Measurements from ENCODE around the gene DNAJC24. TPM values are rescaled to one million over a fixed set of nuclear protein-coding genes. Genes with fewer than 3 reads are reported as not detected.

Gene DNAJC24
- total and polyA plus RNA-seq, 2 experiments from 2014 or later = 20.3 to 21.3 TPM

- no peaks in the 10 kb centered on the region for H3F3A ChIP-seq (replicated peaks; ENCODE audit: low read depth)
- H4K20me1 ChIP-seq (replicated peaks; ENCODE audit: insufficient read depth) = no peaks in the 10 kb centered on the region
- H3K9me2 ChIP-seq (ENCODE audit: insufficient read depth) = no peaks in the 10 kb centered on the region
- H3K27ac ChIP-seq (ENCODE audit: low read depth) = no peak overlapping the region
- H3K4me1 ChIP-seq (ENCODE audit: insufficient read depth) = no peaks in the 10 kb centered on the region
- no peak for DNase-seq (ENCODE audit: low spot score)
- H3K36me3 ChIP-seq (ENCODE audit: insufficient read depth) = no peaks in the 10 kb centered on the region
- H3K4me3 Mint-ChIP-seq = no peak overlapping the region
- no peak overlapping the region for H3K4me3 ChIP-seq
- no peak overlapping the region for H2AFZ ChIP-seq
- no peaks in the 10 kb centered on the region for H3K4me1 Mint-ChIP-seq
- ATAC-seq = no peak
- H3K27me3 Mint-ChIP-seq (ENCODE audit: insufficient read depth, low read depth, poor library complexity) = no peaks in the 10 kb centered on the region
- no peaks in the 10 kb centered on the region for H3K27me3 ChIP-seq (ENCODE audit: insufficient read depth)
- no peak for TF ChIP-seq CREB1 (CRISPR knock-in tag; IDR thresholded peaks at IDR 0.05; ENCODE audit: low read depth)
- TF ChIP-seq ZNF114 (CRISPR knock-in tag; IDR thresholded peaks at IDR 0.05) = no peak
- no peak for TF ChIP-seq POLR2AphosphoS5 (IDR thresholded peaks at IDR 0.05; ENCODE audit: low read depth)
- H3K27ac Mint-ChIP-seq = no peak overlapping the region
- H3K79me2 ChIP-seq (replicated peaks; ENCODE audit: insufficient read depth) = no peaks in the 10 kb centered on the region
- H3K4me2 ChIP-seq = no peak overlapping the region
- H3K9me3 Mint-ChIP-seq = no peaks in the 10 kb centered on the region
- H3K36me3 Mint-ChIP-seq (ENCODE audit: low read depth) = peaks cover 4% of the 10 kb centered on the region; the same call in 1 of the 3 replicates
These were observed 64.2 kb downstream of the DNAJC24 start for GRCh38 chr11:31433851-31434250.

- H2AFZ ChIP-seq = no peak overlapping the region
- Mint-ChIP-seq H3K9me3 (no peaks in the 10 kb centered on the region), H3K36me3 (ENCODE audit: low read depth) (no peaks in the 10 kb centered on the region), H3K27ac (no peak overlapping the region; the same call in 1 of the 2 replicates), H3K27me3 (ENCODE audit: insufficient read depth, low read depth, poor library complexity) (no peaks in the 10 kb centered on the region), H3K4me1 (peaks cover 15% of the 10 kb centered on the region; the same call in 2 of the 3 replicates), H3K4me3 (no peak overlapping the region)
- H4K20me1 ChIP-seq (replicated peaks; ENCODE audit: insufficient read depth) = no peaks in the 10 kb centered on the region
- H3K27ac ChIP-seq (ENCODE audit: low read depth) = no peak overlapping the region
- H3K4me3 ChIP-seq = no peak overlapping the region
- no peak overlapping the region for H3K4me2 ChIP-seq
- ATAC-seq (no peak), DNase-seq (ENCODE audit: low spot score) (no peak)
- H3K36me3 ChIP-seq (ENCODE audit: insufficient read depth) = no peaks in the 10 kb centered on the region
- TF ChIP-seq ZNF462 (CRISPR knock-in tag; IDR thresholded peaks at IDR 0.05) (no peak), ZNF114 (CRISPR knock-in tag; IDR thresholded peaks at IDR 0.05) (no peak), CREB1 (CRISPR knock-in tag; IDR thresholded peaks at IDR 0.05; ENCODE audit: low read depth) (no peak), EZH2 (IDR thresholded peaks at IDR 0.05; ENCODE audit: low read depth, unreplicated experiment) (no peak), ZNF331 (CRISPR knock-in tag; IDR thresholded peaks at IDR 0.05; ENCODE audit: low read depth) (no peak)
- peaks cover 4% of the 10 kb centered on the region; the same call in 1 of the 2 replicates for H3K4me1 ChIP-seq (ENCODE audit: insufficient read depth)
- H3K9me2 ChIP-seq (ENCODE audit: insufficient read depth) = no peaks in the 10 kb centered on the region
- H3K27me3 ChIP-seq (ENCODE audit: insufficient read depth) = no peaks in the 10 kb centered on the region
- H3F3A ChIP-seq (replicated peaks; ENCODE audit: low read depth) = no peaks in the 10 kb centered on the region
- H3K79me2 ChIP-seq (replicated peaks; ENCODE audit: insufficient read depth) = no peaks in the 10 kb centered on the region
These were observed 68.2 kb downstream of the DNAJC24 start for GRCh38 chr11:31437742-31438435.

Data from GM23338 (cell line).